K562 (cell line): ENCODE data around the gene B3GLCT. TPM values are rescaled to one million over a fixed set of nuclear protein-coding genes. Genes with fewer than 3 reads are reported as not detected.

Source experiments
- ATAC-seq: fragments of 200-7000 bp; cut with Tn5 transposase; 3 replicates; pipeline ENCODE4 v1.9.1; 2020; ENCODE audit warnings: moderate library complexity
- BruUV-seq: library from RNA; stranded (reverse); fragments of 400-500 nt; replicated peaks from 2 replicates; lab custom pipeline; 2021; lab: Mats Ljungman, UMichigan
- CTCF ChIA-PET: fragments of 300-600 bp; formaldehyde crosslinking; extraction: SDS; loops from one replicate; lab custom pipeline; 2021; ENCODE audit warnings: low intra/inter-chr PET ratio; lab: Yijun Ruan, JAX
- POLR2A ChIA-PET: fragments of 300-600, 350-650 bp; sonication (Branson Sonifier 250); formaldehyde crosslinking; extraction: SDS; loops from one replicate; lab custom pipeline; 2021; ENCODE audit warnings: antibody characterized with exemption, inconsistent platforms; lab: Yijun Ruan, JAX
- DNase-seq, 4 experiments: peaks; one replicate each; pipeline versions ENCODE4 v3.0.0 to v3.0.0-alpha.2; 2011 to 2018; ENCODE audit warnings: low spot score in 3 of 4, mixed read lengths in 3 of 4; ENCODE audit errors: extremely low read depth in 1 of 4
- FAIRE-seq: peaks from 2 replicates; lab custom pipeline; 2011; peaks lifted over from hg19 to GRCh38; lab: Jason Lieb, UNC
- H2AFZ ChIP-seq: 2 replicates; pipeline ENCODE4 v1.6.0; 2011; ENCODE audit warnings: low read depth, low read length, control low read depth, inconsistent platforms
- H3K27ac ChIP-seq: fragments of 200-600 bp; 3 replicates; pipeline ENCODE4 v1.8.0; 2011; ENCODE audit warnings: low read depth, mild to moderate bottlenecking, control low read depth, inconsistent platforms, low read length, moderate library complexity, mixed read lengths; ENCODE audit errors: extremely low read depth
- H3K27me3 ChIP-seq, 2 experiments: fragments of 300-600 bp in 1 of 2; 2 replicates in 1 of 2; 3 replicates in 1 of 2; pipeline versions ENCODE4 v1.6.0 to v1.8.0; 2011; ENCODE audit warnings: inconsistent platforms in 2 of 2, low read length in 2 of 2, mild to moderate bottlenecking in 1 of 2, mixed read lengths in 1 of 2, moderate library complexity in 1 of 2; ENCODE audit not compliant: control insufficient read depth in 2 of 2, insufficient read depth in 2 of 2
- H3K36me3 ChIP-seq: fragments of 300-600 bp; 3 replicates; pipeline ENCODE4 v1.8.0; 2011; ENCODE audit warnings: mild to moderate bottlenecking, low read length, inconsistent platforms; ENCODE audit not compliant: control insufficient read depth, insufficient read depth
- H3K4me1 ChIP-seq, 2 experiments: fragments of 200-600 bp in 1 of 2; replicated peaks in 1 of 2; 2 replicates in 1 of 2; 3 replicates in 1 of 2; pipeline versions ENCODE4 v1.5.1 to v1.8.0; 2011; ENCODE audit warnings: inconsistent platforms in 2 of 2, low read length in 2 of 2, mild to moderate bottlenecking in 1 of 2, mixed read lengths in 1 of 2, moderate library complexity in 1 of 2; ENCODE audit not compliant: control insufficient read depth in 2 of 2, insufficient read depth in 2 of 2
- H3K4me2 ChIP-seq: 2 replicates; pipeline ENCODE4 v1.6.1; 2011; ENCODE audit warnings: low read length, control low read depth, inconsistent platforms, mixed read lengths; ENCODE audit not compliant: insufficient read depth
- H3K4me3 ChIP-seq: fragments of 200-600 bp; sonication (generic), shearing (Covaris generic); 2 replicates; pipeline ENCODE4 v1.5.1; 2016; ENCODE audit warnings: control low read depth, inconsistent platforms
- H3K79me2 ChIP-seq: fragments of 200-600 bp; 3 replicates; pipeline ENCODE4 v1.8.0; 2011; ENCODE audit warnings: low read length, inconsistent platforms; ENCODE audit not compliant: control insufficient read depth, insufficient read depth
- H3K9ac ChIP-seq, 2 experiments: 2 replicates each; pipeline versions ENCODE4 v1.6.0 to v1.6.1; 2011; ENCODE audit warnings: low read depth in 2 of 2, low read length in 2 of 2, control low read depth in 1 of 2, inconsistent platforms in 1 of 2, mild to moderate bottlenecking in 1 of 2, mixed read lengths in 1 of 2; ENCODE audit not compliant: insufficient read depth in 1 of 2
- H3K9me1 ChIP-seq: one replicate; pipeline ENCODE4 v1.6.0; 2011; ENCODE audit warnings: inconsistent platforms, mild to moderate bottlenecking, low read length, moderate library complexity; ENCODE audit not compliant: control insufficient read depth, insufficient read depth
- H3K9me3 ChIP-seq: replicated peaks from 2 replicates; pipeline ENCODE4 v1.5.1; 2011; ENCODE audit warnings: low read depth, low read length, inconsistent platforms; ENCODE audit not compliant: control insufficient read depth, insufficient read depth
- H4K20me1 ChIP-seq: replicated peaks from 2 replicates; pipeline ENCODE4 v1.6.1; 2011; ENCODE audit warnings: low read length, inconsistent platforms, mixed read lengths; ENCODE audit not compliant: control insufficient read depth, insufficient read depth
- CBX8 ChIP-seq: fragments of 200-600 bp; sonication (generic); IDR thresholded peaks from 2 replicates; pipeline ENCODE4 v1.6.1; 2012; ENCODE audit warnings: borderline replicate concordance, mixed run types, low read depth, mild to moderate bottlenecking, moderate library complexity, mixed read lengths, low read length, control low read depth, inconsistent platforms; ENCODE audit not compliant: poor library complexity, severe bottlenecking; ENCODE audit errors: extremely low read depth
- DNMT1 ChIP-seq: fragments of 450-650 bp; IDR thresholded peaks from 2 replicates; pipeline ENCODE4 v1.6.1; 2016; ENCODE audit warnings: antibody characterized with exemption, mild to moderate bottlenecking
- JUND ChIP-seq, 2 experiments: IDR thresholded peaks; 2 replicates in 1 of 2; 3 replicates in 1 of 2; pipeline ENCODE4 v1.6.1; 2011; ENCODE audit warnings: borderline replicate concordance in 2 of 2, low read depth in 2 of 2, low read length in 2 of 2, improper control_type of control experiment in 1 of 2, missing biosample characterization in 1 of 2, missing genetic modification characterization in 1 of 2, missing genetic modification reagents in 1 of 2
- MCM5 ChIP-seq: fragments of 450-650 bp; IDR thresholded peaks from 2 replicates; pipeline ENCODE4 v1.6.1; 2016; ENCODE audit warnings: low read depth
- MTA2 ChIP-seq: fragments of 450-650 bp; IDR thresholded peaks from 2 replicates; pipeline ENCODE4 v1.6.1; 2016; ENCODE audit warnings: low read depth
- NR3C1 ChIP-seq: sonication (generic); formaldehyde crosslinking; IDR thresholded peaks from 2 replicates; pipeline ENCODE4 v1.8.1; 2022; ENCODE audit warnings: missing genetic modification reagents
- RBM14 ChIP-seq: fragments of 200-400 bp; formaldehyde crosslinking; IDR thresholded peaks from 2 replicates; pipeline ENCODE4 v1.6.1; 2018; ENCODE audit warnings: low read depth, mild to moderate bottlenecking, low read length, moderate library complexity, borderline replicate concordance; ENCODE audit not compliant: insufficient read depth
- SIX5 ChIP-seq, 2 experiments: IDR thresholded peaks; 2 replicates each; pipeline ENCODE4 v1.6.1; 2011; ENCODE audit warnings: low read length in 2 of 2, borderline replicate concordance in 1 of 2, low read depth in 1 of 2, mild to moderate bottlenecking in 1 of 2, moderate library complexity in 1 of 2; ENCODE audit not compliant: insufficient read depth in 1 of 2
- WGBS: fragments of 100-300 bp; shearing (Covaris generic); methylation state at CpG from one replicate; pipeline ENCODE4 v1.1.6; 2016; ENCODE audit warnings: low coverage, mixed read lengths; ENCODE audit not compliant: insufficient coverage; ENCODE audit errors: missing lambda C conversion rate; 5-methylcytosine and 5-hydroxymethylcytosine counted together
- in situ Hi-C: fragments of 300-500 bp; cut with MboI; formaldehyde crosslinking; loops from 4 replicates; pipeline ENCODE4 v1.15.0; 2018; ENCODE audit warnings: inconsistent platforms, mixed read lengths
- intact Hi-C: fragments of 100-400 bp; cut with micrococcal nuclease; formaldehyde crosslinking; loops from 2 replicates; pipeline ENCODE4 v1.14.2; 2022
- polyA plus RNA-seq, 8 experiments: library from polyadenylated mRNA; depleted of rRNA in 4 of 8; stranded (reverse) in 5 of 8; unstranded in 3 of 8; fragments of >200 nt; fragmentation: Nextera tagmentation in 2 of 8; fragmentation: Illumina TruSeq in 1 of 8; extraction: Ambion mirVana in 2 of 8; extraction: Trizol in 1 of 8; gene quantifications; 2 replicates each; pipeline versions ENCODE4 v1.2.1 to v1.2.3, GENCODE V29; 2011 to 2014; ENCODE audit warnings: inconsistent platforms in 1 of 8, missing spikeins in 1 of 8
- total RNA-seq, 7 experiments: library from RNA; depleted of rRNA in 6 of 7; stranded (reverse); fragments of >200 nt in 6 of 7; fragmentation: Illumina TruSeq in 2 of 7; extraction: Trizol in 2 of 7; gene quantifications; 2 replicates each; pipeline versions ENCODE4 v1.2.1 to v1.2.3, GENCODE V29; 2011 to 2021; ENCODE audit warnings: low replicate concordance in 1 of 7
- TF ChIP-seq, protein P1 (sequence below), 2 experiments: fragments of 450-650 bp; IDR thresholded peaks; 2 replicates each; pipeline ENCODE4 v1.6.1; 2016
- TF ChIP-seq, protein P2 (sequence below): fragments of 450-650 bp; formaldehyde crosslinking; conservative IDR thresholded peaks from 2 replicates; pipeline ENCODE4 v1.4.0; 2022; ENCODE audit warnings: mild to moderate bottlenecking, missing genetic modification characterization
- TF ChIP-seq, protein P3 (sequence below): fragments of 250-450 bp; sonication (Bioruptor Pico); IDR thresholded peaks from 2 replicates; pipeline ENCODE4 v1.9.0; 2021; ENCODE audit warnings: mild to moderate bottlenecking
- TF ChIP-seq, protein P4 (sequence below): fragments of 250-450 bp; sonication (Bioruptor Pico); IDR thresholded peaks from 2 replicates; pipeline ENCODE4 v1.4.0; 2020; ENCODE audit warnings: mild to moderate bottlenecking, moderate library complexity

Gene B3GLCT
- total and polyA plus RNA-seq, 9 of the 15 experiments (the other 6 are each of a cell fraction or from before 2014, with no cell fraction given) = 1.1 to 5.1 (median 2.9) TPM

DNA sequence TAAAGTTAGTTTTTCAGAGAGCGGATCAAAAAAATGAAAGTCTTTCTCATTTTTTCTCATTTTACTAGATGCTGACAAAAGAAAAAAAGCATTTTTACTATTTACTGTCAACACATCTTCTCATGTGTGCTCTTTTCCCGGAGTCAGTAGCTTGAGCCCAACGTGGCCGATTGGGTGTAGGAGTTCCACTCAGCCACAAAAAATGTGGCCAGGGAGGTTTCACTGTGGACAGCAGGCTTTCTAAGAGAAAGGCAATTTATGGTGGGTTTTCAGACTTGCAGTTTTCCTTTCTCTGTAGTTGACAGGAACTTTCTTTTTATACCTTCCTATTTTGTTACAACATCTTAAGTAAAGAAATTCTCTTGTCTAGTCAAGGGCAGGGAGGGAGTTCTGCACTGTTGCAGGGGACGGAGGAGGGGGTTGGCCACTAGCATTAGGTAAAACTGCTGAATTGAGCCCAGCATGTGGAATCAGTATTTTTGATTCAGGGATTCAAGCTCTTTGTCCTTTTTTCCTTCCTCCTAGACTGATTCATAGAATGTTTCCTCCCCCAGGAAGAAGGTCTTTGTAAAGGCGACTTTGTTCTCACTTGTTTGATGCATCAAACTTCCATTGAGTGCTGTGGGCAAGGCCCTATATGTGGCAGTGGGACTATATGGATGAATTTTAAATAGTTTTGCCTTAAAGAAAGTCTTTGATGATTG, 123.1 kb downstream of the B3GLCT start:
- H2AFZ ChIP-seq = no peak overlapping the region
- in situ Hi-C loops (no loop called here), intact Hi-C loops (no loop called here)
- no peaks in the 10 kb centered on the region for H3K9me1 ChIP-seq
- H3K27ac ChIP-seq = no peak overlapping the region
- H3K4me1 ChIP-seq = no peaks in the 10 kb centered on the region
- ATAC-seq = no peak
- no peak overlapping the region for H3K4me2 ChIP-seq
- no peaks in the 10 kb centered on the region for H3K27me3 ChIP-seq
- H3K36me3 ChIP-seq = no peaks in the 10 kb centered on the region
- ChIA-PET CTCF (no interaction called here), POLR2A (interaction anchor here (0.5 to 1.1 kb wide), 2 partner anchors 13 to 90 kb away, joined by 3 to 4 read pairs; no protein-coding TSS in a partner anchor)
- no peaks in the 10 kb centered on the region for H4K20me1 ChIP-seq
- DNase-seq = no peak
- H3K9me3 ChIP-seq = no peaks in the 10 kb centered on the region
- no peak overlapping the region for H3K4me3 ChIP-seq
- H3K79me2 ChIP-seq = no peaks in the 10 kb centered on the region
- 40% methylated on average over 6 of the region's 6 CpGs for whole genome bisulfite sequencing
- no TSS peak for BruUV-seq
- no peak overlapping the region for H3K9ac ChIP-seq
- TF ChIP-seq, protein P1, sequence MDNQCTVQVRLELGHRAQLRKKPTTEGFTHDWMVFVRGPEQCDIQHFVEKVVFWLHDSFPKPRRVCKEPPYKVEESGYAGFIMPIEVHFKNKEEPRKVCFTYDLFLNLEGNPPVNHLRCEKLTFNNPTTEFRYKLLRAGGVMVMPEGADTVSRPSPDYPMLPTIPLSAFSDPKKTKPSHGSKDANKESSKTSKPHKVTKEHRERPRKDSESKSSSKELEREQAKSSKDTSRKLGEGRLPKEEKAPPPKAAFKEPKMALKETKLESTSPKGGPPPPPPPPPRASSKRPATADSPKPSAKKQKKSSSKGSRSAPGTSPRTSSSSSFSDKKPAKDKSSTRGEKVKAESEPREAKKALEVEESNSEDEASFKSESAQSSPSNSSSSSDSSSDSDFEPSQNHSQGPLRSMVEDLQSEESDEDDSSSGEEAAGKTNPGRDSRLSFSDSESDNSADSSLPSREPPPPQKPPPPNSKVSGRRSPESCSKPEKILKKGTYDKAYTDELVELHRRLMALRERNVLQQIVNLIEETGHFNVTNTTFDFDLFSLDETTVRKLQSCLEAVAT (IDR thresholded peaks at IDR 0.05) = no peak
- no peak for TF ChIP-seq NR3C1 (CRISPR knock-in tag)
- TF ChIP-seq SIX5 (IDR thresholded peaks at IDR 0.05; ENCODE audit: borderline replicate concordance in 1 of 2, insufficient read depth in 1 of 2, low read depth in 1 of 2, low read length in 2 of 2) = no peak
- TF ChIP-seq, protein P2, sequence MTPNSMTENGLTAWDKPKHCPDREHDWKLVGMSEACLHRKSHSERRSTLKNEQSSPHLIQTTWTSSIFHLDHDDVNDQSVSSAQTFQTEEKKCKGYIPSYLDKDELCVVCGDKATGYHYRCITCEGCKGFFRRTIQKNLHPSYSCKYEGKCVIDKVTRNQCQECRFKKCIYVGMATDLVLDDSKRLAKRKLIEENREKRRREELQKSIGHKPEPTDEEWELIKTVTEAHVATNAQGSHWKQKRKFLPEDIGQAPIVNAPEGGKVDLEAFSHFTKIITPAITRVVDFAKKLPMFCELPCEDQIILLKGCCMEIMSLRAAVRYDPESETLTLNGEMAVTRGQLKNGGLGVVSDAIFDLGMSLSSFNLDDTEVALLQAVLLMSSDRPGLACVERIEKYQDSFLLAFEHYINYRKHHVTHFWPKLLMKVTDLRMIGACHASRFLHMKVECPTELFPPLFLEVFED = no peak
- TF ChIP-seq, protein P3, sequence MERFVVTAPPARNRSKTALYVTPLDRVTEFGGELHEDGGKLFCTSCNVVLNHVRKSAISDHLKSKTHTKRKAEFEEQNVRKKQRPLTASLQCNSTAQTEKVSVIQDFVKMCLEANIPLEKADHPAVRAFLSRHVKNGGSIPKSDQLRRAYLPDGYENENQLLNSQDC (CRISPR knock-in tag) = no peak
- TF ChIP-seq JUND (IDR thresholded peaks at IDR 0.05; ENCODE audit: borderline replicate concordance, low read depth, low read length) = no peak
- no peak for TF ChIP-seq JUND (tag; IDR thresholded peaks at IDR 0.05; ENCODE audit: borderline replicate concordance, low read depth, low read length)
- TF ChIP-seq CBX8 = no peak
- TF ChIP-seq DNMT1 = no peak
- no peak for TF ChIP-seq RBM14
- TF ChIP-seq MTA2 = no peak
- TF ChIP-seq, protein P4, sequence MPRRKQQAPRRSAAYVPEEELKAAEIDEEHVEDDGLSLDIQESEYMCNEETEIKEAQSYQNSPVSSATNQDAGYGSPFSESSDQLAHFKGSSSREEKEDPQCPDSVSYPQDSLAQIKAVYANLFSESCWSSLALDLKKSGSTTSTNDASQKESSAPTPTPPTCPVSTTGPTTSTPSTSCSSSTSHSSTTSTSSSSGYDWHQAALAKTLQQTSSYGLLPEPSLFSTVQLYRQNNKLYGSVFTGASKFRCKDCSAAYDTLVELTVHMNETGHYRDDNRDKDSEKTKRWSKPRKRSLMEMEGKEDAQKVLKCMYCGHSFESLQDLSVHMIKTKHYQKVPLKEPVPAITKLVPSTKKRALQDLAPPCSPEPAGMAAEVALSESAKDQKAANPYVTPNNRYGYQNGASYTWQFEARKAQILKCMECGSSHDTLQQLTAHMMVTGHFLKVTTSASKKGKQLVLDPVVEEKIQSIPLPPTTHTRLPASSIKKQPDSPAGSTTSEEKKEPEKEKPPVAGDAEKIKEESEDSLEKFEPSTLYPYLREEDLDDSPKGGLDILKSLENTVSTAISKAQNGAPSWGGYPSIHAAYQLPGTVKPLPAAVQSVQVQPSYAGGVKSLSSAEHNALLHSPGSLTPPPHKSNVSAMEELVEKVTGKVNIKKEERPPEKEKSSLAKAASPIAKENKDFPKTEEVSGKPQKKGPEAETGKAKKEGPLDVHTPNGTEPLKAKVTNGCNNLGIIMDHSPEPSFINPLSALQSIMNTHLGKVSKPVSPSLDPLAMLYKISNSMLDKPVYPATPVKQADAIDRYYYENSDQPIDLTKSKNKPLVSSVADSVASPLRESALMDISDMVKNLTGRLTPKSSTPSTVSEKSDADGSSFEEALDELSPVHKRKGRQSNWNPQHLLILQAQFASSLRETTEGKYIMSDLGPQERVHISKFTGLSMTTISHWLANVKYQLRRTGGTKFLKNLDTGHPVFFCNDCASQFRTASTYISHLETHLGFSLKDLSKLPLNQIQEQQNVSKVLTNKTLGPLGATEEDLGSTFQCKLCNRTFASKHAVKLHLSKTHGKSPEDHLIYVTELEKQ = no peak
- TF ChIP-seq MCM5 = no peak
- FAIRE-seq = no peak
